ENCODE measurements around the gene NUP188.

DNA sequence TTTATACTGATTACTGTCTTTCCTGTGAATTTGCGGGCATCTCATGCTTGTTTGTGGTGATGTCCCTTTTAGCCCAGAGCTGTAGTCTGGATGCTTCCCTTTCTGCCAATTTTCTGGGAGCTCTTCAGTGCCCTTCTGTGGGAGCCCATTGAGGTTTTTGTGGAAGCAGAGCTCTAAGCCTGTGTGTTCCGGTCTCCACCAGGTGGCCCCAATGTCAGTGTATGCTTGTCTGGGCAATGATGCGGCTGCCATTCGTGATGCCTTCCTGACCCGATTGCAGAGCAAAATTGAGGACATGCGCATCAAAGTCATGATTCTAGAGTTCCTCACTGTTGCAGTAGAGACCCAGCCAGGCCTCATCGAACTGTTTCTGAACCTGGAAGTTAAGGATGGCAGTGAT is 45.5 kb downstream of the NUP188 start:
- TF ChIP-seq, protein P1, sequence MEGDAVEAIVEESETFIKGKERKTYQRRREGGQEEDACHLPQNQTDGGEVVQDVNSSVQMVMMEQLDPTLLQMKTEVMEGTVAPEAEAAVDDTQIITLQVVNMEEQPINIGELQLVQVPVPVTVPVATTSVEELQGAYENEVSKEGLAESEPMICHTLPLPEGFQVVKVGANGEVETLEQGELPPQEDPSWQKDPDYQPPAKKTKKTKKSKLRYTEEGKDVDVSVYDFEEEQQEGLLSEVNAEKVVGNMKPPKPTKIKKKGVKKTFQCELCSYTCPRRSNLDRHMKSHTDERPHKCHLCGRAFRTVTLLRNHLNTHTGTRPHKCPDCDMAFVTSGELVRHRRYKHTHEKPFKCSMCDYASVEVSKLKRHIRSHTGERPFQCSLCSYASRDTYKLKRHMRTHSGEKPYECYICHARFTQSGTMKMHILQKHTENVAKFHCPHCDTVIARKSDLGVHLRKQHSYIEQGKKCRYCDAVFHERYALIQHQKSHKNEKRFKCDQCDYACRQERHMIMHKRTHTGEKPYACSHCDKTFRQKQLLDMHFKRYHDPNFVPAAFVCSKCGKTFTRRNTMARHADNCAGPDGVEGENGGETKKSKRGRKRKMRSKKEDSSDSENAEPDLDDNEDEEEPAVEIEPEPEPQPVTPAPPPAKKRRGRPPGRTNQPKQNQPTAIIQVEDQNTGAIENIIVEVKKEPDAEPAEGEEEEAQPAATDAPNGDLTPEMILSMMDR (IDR thresholded peaks at IDR 0.05) = no peak
- TF ChIP-seq EZH2 (IDR thresholded peaks at IDR 0.05; ENCODE audit: borderline replicate concordance, insufficient read depth, low read depth, low read length, poor library complexity, severe bottlenecking) = no peak

Data from B cell (primary cell).